Keratinocyte (primary cell): Measurements from ENCODE around the gene GNG3. TPM values are rescaled to one million over a fixed set of nuclear protein-coding genes. Genes with fewer than 3 reads are reported as not detected.

Experiments used
- DNase-seq: peaks from one replicate; pipeline ENCODE4 v3.0.0-alpha.2; 2011; ENCODE audit warnings: low read depth, missing footprints, low spot score
- FAIRE-seq: peaks from 2 replicates; lab custom pipeline; 2011; peaks lifted over from hg19 to GRCh38; lab: Jason Lieb, UNC
- H2AFZ ChIP-seq: 2 replicates; pipeline ENCODE4 v1.6.0; 2012; ENCODE audit warnings: low read length, control low read depth, inconsistent platforms; ENCODE audit not compliant: control insufficient read depth
- H3K27ac ChIP-seq: 2 replicates; pipeline ENCODE4 v1.5.1; 2011; ENCODE audit warnings: low read length; ENCODE audit not compliant: control insufficient read depth, insufficient read depth
- H3K27me3 ChIP-seq: 3 replicates; pipeline ENCODE4 v1.6.0; 2011; ENCODE audit warnings: low read length; ENCODE audit not compliant: control insufficient read depth, insufficient read depth; ENCODE audit errors: extremely low read depth
- H3K36me3 ChIP-seq, 2 experiments: 2 replicates in 1 of 2; 3 replicates in 1 of 2; pipeline ENCODE4 v1.5.1; 2011; ENCODE audit warnings: low read length in 2 of 2, mild to moderate bottlenecking in 1 of 2; ENCODE audit not compliant: control insufficient read depth in 2 of 2, insufficient read depth in 2 of 2; ENCODE audit errors: extremely low read depth in 1 of 2
- H3K4me1 ChIP-seq: 3 replicates; pipeline ENCODE4 v1.5.1; 2011; ENCODE audit warnings: low read length; ENCODE audit not compliant: control insufficient read depth, insufficient read depth; ENCODE audit errors: extremely low read depth
- H3K4me2 ChIP-seq: 3 replicates; pipeline ENCODE4 v1.6.0; 2011; ENCODE audit warnings: low read depth, low read length; ENCODE audit not compliant: control insufficient read depth, insufficient read depth; ENCODE audit errors: extremely low read depth
- H3K4me3 ChIP-seq, 3 experiments: fragments of 200-600 bp in 1 of 3; sonication (generic) in 1 of 3; 2 replicates in 2 of 3; 3 replicates in 1 of 3; pipeline ENCODE4 v1.5.1; 2011 to 2016; ENCODE audit warnings: low read length in 3 of 3, mild to moderate bottlenecking in 3 of 3, control low read depth in 2 of 3, inconsistent platforms in 1 of 3, low read depth in 1 of 3, mixed read lengths in 1 of 3, mixed run types in 1 of 3, moderate library complexity in 1 of 3; ENCODE audit not compliant: control insufficient read depth in 2 of 3, insufficient read depth in 2 of 3; ENCODE audit errors: extremely low read depth in 1 of 3
- H3K79me2 ChIP-seq: 2 replicates; pipeline ENCODE4 v1.6.0; 2012; ENCODE audit warnings: low read length; ENCODE audit not compliant: control insufficient read depth, insufficient read depth
- H3K9ac ChIP-seq: 3 replicates; pipeline ENCODE4 v1.6.0; 2011; ENCODE audit warnings: low read length; ENCODE audit not compliant: control insufficient read depth, insufficient read depth; ENCODE audit errors: extremely low read depth
- H3K9me1 ChIP-seq: 3 replicates; pipeline ENCODE4 v1.6.0; 2011; ENCODE audit warnings: low read length; ENCODE audit not compliant: control insufficient read depth, insufficient read depth; ENCODE audit errors: extremely low read depth
- H3K9me3 ChIP-seq: 2 replicates; pipeline ENCODE4 v1.5.1; 2012; ENCODE audit warnings: low read depth, low read length; ENCODE audit not compliant: control insufficient read depth
- H4K20me1 ChIP-seq: 3 replicates; pipeline ENCODE4 v1.6.0; 2011; ENCODE audit warnings: low read length; ENCODE audit not compliant: control insufficient read depth, insufficient read depth; ENCODE audit errors: extremely low read depth
- CTCF ChIP-seq, 3 experiments: IDR thresholded peaks in 1 of 3; conservative IDR thresholded peaks in 1 of 3; optimal IDR thresholded peaks in 1 of 3; 2 replicates in 2 of 3; 3 replicates in 1 of 3; pipeline versions ENCODE3 to v1.5.1; 2011; ENCODE audit warnings: low read length in 3 of 3, mild to moderate bottlenecking in 3 of 3, moderate library complexity in 2 of 3, control low read depth in 1 of 3, inconsistent platforms in 1 of 3; ENCODE audit not compliant: insufficient read depth in 2 of 3; ENCODE audit errors: extremely low read depth in 1 of 3
- EZH2 ChIP-seq: IDR thresholded peaks from one replicate; pipeline ENCODE4 v1.6.1; 2012; ENCODE audit warnings: inconsistent platforms, mild to moderate bottlenecking, low read length, moderate library complexity
- dilution Hi-C: fragments of 300-500 bp; cut with MboI; formaldehyde crosslinking; loops from one replicate; pipeline ENCODE4 v1.7.0; 2020; ENCODE audit warnings: low sequenced_read_pairs; ENCODE audit not compliant: extremely low pct_ligation_motif_present
- polyA plus RNA-seq, 5 experiments: library from polyadenylated mRNA; depleted of rRNA in 3 of 5; stranded (reverse) in 3 of 5; stranded (forward) in 1 of 5; unstranded in 1 of 5; fragments of >200 nt; gene quantifications; 1 replicate in 1 of 5; 2 replicates in 3 of 5; 3 replicates in 1 of 5; pipeline versions ENCODE4 v1.2.1 to v1.2.3, GENCODE V29; 2011 to 2012; ENCODE audit warnings: missing spikeins in 2 of 5, low read depth in 1 of 5, low replicate concordance in 1 of 5

The GNG3 gene
- polyA plus RNA-seq, 1 donor (not counting 4 experiments of a cell fraction or from before 2014, with no cell fraction given) = not detected

- no peak for TF ChIP-seq EZH2
- Histone ChIP-seq H3K27me3 (no peaks in the 10 kb centered on the region), H3K79me2 (no peaks in the 10 kb centered on the region), H3K4me2 (peak overlapping the region; percentile 99), H2AFZ (peak overlapping the region; percentile 95), H3K9ac (peak overlapping the region; percentile 88), H3K4me3 (peak overlapping the region; percentile 25 to 84 (median 75)), H3K9me1 (no peaks in the 10 kb centered on the region), H3K27ac (peak overlapping the region; percentile 93), H3K36me3 (peaks cover 8 to 21% of the 10 kb centered on the region in 2 experiments), H4K20me1 (no peaks in the 10 kb centered on the region), H3K4me1 (peaks cover 36% of the 10 kb centered on the region), H3K9me3 (no peaks in the 10 kb centered on the region)
- dilution Hi-C loops = no loop called here
- FAIRE-seq = no peak
- no peak for DNase-seq
Measured at GRCh38 chr11:62708793-62709192, 1.3 kb downstream of the GNG3 start.

GRCh38 chr11:62709247-62710000 lies 1.9 kb downstream of the GNG3 start:
- H2AFZ ChIP-seq = peak overlapping the region; percentile 95
- H3K4me2 ChIP-seq = peak overlapping the region; percentile 99
- DNase-seq = peak; percentile 62
- FAIRE-seq = no peak
- no peaks in the 10 kb centered on the region for H3K9me3 ChIP-seq
- H3K4me1 ChIP-seq = peaks cover 36% of the 10 kb centered on the region
- H3K36me3 ChIP-seq = peaks cover 10 to 22% of the 10 kb centered on the region in 2 experiments
- H3K4me3 ChIP-seq = peak overlapping the region; percentile 25 to 84 (median 75)
- peak overlapping the region; percentile 88 for H3K9ac ChIP-seq
- no peaks in the 10 kb centered on the region for H4K20me1 ChIP-seq
- TF ChIP-seq CTCF (optimal IDR thresholded peaks at IDR 0.05 in 1 of 3, IDR thresholded peaks at IDR 0.05 in 1 of 3, conservative IDR thresholded peaks at IDR 0.05 in 1 of 3; ENCODE audit: extremely low read depth in 1 of 3, insufficient read depth in 2 of 3, low read length in 3 of 3) (no peak), EZH2 (no peak)
- H3K27ac ChIP-seq = peak overlapping the region; percentile 93
- H3K27me3 ChIP-seq = no peaks in the 10 kb centered on the region
- no peaks in the 10 kb centered on the region for H3K79me2 ChIP-seq
- dilution Hi-C loops = no loop called here
- H3K9me1 ChIP-seq = no peaks in the 10 kb centered on the region
